Erythroblast (primary cell): Measurements from ENCODE around the gene TELO2.
"Not testable (repeated sequence)": the region's sequence is repeated elsewhere in the genome, so short reads cannot be mapped to it uniquely, and the experiment has no call there.

Experiments
- DNase-seq, 2 experiments: peaks; one replicate each; lab custom pipeline; 2025; lab: John Stamatoyannopoulos, UW
- GATA1 ChIP-seq: IDR thresholded peaks from 2 replicates; pipeline ENCODE4 v1.6.1; 2011; ENCODE audit warnings: low read depth, mild to moderate bottlenecking, control low read depth, low read length, moderate library complexity
- POLR2A ChIP-seq: IDR thresholded peaks from 2 replicates; pipeline ENCODE4 v1.6.1; 2011; ENCODE audit warnings: mild to moderate bottlenecking, low read length

The TELO2 gene

GRCh38 chr16:1475552-1476114, 17.5 kb upstream of the TELO2 start:
- DNase-seq, result no peak
- TF ChIP-seq POLR2A (no peak), GATA1 (no peak)

DNA sequence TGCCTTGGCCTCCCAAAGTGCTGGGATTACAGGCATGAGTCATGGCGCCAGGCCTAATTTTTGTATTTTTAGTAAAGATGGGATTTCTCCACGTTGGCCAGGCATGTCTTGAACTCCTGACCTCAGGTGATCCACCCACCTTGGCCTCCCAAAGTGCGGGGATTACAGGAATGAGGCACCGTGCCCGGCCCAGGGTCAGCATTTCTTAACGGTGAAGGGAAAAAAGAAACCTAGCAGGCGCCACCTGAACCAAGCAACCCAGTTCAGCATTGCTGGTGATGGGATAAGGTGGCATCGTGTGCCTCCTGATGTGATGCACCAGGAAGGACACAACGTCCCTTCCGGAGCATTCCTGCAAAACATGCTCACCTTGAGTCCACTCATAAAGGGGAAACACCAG, 16.1 kb upstream of the TELO2 start:
- DNase-seq, result no peak
- no peak for TF ChIP-seq POLR2A
- no peak for TF ChIP-seq GATA1

GRCh38 chr16:1478937-1479336, 14.2 kb upstream of the TELO2 start:
- DNase-seq, result not testable (repeated sequence)

GRCh38 chr16:1481906-1482835, 11.0 kb upstream of the TELO2 start:
- no peak for DNase-seq
- TF ChIP-seq POLR2A, result no peak
- no peak for TF ChIP-seq GATA1

GRCh38 chr16:1485847-1486496, 7.2 kb upstream of the TELO2 start:
- no peak for DNase-seq
- no peak for TF ChIP-seq POLR2A
- TF ChIP-seq GATA1, result no peak

DNA sequence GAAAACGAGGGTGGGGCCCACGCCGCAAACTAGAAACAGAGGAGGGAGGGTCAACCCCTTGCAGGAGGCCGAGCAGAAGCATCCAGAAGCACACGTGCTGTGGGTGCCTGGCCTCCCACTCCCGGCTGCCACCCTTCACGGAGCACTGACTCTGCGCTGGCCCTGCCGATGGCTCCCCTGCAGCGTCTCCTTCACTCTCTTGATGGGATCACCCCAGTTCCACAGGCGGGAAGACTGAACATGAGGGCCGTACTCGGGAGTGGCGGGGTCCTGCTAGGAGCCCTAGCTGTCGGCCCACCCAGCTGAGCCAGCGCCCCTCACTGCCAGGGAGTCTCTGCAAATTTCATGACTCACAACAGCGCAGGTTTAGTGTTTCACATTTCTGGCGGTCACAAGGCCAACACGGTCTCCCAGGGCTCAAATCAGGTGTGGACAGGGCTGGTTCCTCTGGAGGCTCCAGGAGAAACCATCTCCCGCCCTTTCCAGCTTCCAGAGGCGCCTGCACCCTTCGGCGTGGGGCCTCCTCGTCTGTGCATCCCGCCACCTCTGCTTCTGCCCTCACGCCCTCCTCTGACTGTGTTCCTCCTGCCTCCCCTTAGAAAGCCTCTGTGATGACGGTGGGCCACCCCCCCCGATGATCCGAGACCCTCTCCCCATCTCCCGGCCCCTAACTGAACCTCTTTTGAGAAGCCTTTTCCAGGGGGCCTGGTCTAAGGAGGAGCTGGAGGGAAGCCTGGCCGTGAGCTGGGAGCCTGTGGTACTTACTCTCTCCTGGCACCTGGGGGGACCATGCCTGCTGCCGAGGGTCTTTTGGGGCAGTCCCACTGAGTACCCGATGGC, 6.4 kb upstream of the TELO2 start:
- TF ChIP-seq GATA1 (no peak), POLR2A (no peak)

DNA sequence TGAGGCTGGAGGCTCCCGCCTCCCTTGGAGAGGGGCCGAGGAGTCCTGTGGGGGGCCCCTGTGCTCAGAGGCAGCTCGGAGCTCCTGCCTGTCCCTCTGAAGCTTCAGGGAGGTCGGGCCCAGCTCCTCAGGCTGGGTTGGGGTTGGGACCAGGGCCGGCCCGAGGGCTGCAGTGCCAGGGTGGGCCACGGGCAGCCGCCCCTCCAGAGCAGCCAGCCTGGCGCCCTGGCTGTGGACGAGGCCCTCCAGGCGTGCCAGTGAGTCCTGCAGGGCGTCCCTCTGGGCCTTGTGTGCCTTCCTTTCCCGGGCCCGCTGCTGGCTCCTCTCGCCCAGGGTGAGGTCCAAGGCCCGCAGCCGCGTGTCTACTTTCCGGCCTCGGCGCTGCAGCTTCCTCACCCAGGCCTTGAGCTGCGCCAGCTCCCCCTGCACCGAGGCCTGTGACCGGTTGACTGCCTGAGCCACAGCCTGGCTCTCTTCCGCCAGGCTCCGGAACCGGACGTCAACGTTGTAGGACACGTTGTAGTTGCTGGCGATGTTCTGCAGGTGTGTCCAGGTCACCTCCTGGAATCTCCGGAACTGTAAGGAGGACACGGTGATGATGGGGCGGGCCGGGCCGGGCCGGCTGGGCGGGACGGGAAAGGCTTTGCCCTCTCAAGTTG, 5.6 kb upstream of the TELO2 start:
- DNase-seq, result no peak
- TF ChIP-seq GATA1, result no peak
- no peak for TF ChIP-seq POLR2A

More for the DNA sequence above, 6.4 kb upstream of the TELO2 start:
- DNase-seq, result no peak

- DNase-seq, result no peak
- TF ChIP-seq POLR2A, result no peak
- no peak for TF ChIP-seq GATA1
Observed at GRCh38 chr16:1488054-1488601, 5.0 kb upstream of the TELO2 start.

- no peak for TF ChIP-seq GATA1
- no peak for DNase-seq
Observed at GRCh38 chr16:1488619-1489018, 4.5 kb upstream of the TELO2 start, which contains the start of gene PTX4. Gene PTX4 (minus strand): TSS chr16:1488944. CDS start chr16:1488909, 35 bp downstream.

DNA sequence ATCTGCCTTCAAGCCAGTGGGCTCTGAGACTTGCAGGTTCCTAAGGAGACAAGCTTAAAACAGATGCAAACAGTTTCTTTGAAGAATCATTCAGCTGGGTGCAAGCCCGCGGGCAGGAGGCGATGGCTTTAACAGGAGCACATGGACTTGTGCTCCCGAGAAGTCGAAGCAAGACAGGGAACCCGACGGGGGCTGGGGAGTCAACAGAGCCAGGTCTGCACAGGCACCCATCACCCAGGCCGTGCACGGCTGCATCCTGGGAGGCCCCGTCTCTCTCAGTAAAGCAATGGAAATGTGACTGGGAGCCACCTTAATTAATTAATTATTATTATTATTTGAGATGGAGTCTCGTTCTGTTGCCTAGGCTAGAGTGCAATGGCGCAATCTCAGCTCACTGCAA, 4.1 kb upstream of the TELO2 start:
- TF ChIP-seq GATA1, result no peak
- TF ChIP-seq POLR2A, result no peak
- DNase-seq, result no peak

DNA sequence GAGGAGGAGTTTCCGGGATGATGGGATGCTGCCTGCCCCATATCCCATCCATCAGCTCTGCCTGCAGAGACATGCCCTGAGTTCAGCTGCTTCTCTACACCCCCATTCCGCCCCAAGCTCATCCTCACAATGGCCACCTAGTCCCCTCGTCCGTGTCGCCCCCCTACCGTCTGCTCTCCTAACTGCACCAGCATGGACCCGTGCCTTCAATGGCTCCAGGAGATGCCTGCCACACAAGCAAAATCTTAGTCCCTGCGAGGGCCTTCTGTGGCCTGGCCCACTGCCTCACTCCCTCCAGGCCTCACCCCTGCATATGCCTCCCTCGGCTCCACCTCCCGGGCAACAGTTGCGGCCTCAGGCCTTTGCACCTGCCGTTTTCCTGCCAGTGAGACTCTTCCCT, 1.8 kb upstream of the TELO2 start:
- no peak for TF ChIP-seq POLR2A
- no peak for TF ChIP-seq GATA1
- no peak for DNase-seq

- no peak for TF ChIP-seq POLR2A
- no peak for TF ChIP-seq GATA1
- DNase-seq, result no peak
Observed at GRCh38 chr16:1492082-1492922, 858 bp upstream of the TELO2 start.
